Right lobe of liver (tissue), 4 donors: ENCODE measurements around the gene MACROH2A1.

Experiments used
- POLR2A ChIP-seq: fragments of 450-650 bp; IDR thresholded peaks from one replicate; pipeline ENCODE4 v1.6.1; 2017; ENCODE audit warnings: antibody characterized with exemption, mild to moderate bottlenecking
- TF ChIP-seq, protein P1 (sequence below), 4 donors: fragments of 200-600 bp in 3 of 4; fragments of 450-650 bp in 1 of 4; IDR thresholded peaks; one replicate each; pipeline versions ENCODE4 v1.5.1 to v1.8.0; 2016 to 2022; ENCODE audit warnings: antibody characterized with exemption in 4 of 4, mild to moderate bottlenecking in 2 of 4
- donor health status: DM: no; HTN: no; CAD: no.
- donor health status: DM: no; HTN: no; CAD: no.
- donor health status: DM: no; HTN: yes; CAD: no.

DNA sequence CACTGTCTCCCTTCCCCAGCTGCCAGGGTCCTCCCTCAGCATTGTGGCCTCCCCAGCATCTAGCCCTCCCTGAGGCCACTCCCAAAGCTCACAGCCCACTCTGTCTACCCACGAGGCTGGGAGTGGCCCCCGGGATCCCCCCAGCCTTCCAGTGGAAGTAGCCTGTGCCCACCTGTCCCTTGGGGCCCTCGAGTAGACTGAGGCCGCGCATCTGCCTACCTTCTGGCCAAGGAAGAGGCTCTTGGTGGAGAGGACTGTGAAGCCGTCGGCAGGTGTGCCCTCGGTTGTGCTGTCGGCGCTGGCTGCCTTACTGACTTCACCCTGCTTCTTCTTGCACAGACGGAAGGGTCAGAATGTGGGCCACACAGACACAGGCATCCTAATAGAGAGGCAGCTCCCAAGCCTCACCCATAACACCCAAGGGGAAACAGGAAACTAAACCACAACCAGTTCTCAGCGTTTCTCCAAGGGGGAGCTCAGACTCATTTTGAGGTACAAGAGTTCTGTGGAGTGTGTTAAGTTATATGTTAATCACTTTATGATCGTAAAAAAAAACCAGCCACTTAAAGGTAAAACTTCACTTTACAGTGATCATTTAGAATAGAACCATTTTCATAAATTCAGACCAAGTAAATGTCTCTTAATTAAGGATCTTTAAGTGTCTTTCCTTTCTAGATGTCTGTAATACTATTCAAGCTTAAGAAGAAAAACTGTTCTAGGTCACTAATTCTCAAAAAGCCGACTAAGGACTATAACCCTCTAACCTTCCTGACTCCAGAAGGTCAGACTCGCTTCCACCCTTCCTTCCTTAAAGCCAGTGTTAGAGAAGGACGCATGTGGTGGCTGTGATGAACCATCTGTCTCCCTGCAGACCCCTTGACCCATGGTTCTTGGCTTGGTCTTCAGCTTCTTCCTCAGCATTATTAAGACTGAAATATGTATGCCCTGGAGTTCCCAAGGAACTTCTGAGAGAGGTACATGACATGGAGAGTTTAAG, 38.5 kb downstream of the MACROH2A1 start:
- TF ChIP-seq, protein P1, sequence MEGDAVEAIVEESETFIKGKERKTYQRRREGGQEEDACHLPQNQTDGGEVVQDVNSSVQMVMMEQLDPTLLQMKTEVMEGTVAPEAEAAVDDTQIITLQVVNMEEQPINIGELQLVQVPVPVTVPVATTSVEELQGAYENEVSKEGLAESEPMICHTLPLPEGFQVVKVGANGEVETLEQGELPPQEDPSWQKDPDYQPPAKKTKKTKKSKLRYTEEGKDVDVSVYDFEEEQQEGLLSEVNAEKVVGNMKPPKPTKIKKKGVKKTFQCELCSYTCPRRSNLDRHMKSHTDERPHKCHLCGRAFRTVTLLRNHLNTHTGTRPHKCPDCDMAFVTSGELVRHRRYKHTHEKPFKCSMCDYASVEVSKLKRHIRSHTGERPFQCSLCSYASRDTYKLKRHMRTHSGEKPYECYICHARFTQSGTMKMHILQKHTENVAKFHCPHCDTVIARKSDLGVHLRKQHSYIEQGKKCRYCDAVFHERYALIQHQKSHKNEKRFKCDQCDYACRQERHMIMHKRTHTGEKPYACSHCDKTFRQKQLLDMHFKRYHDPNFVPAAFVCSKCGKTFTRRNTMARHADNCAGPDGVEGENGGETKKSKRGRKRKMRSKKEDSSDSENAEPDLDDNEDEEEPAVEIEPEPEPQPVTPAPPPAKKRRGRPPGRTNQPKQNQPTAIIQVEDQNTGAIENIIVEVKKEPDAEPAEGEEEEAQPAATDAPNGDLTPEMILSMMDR (IDR thresholded peaks at IDR 0.05), result no peak
- no peak for TF ChIP-seq POLR2A
